Nephron (organoid): Measurements from ENCODE around the gene CRABP2.

ENCODE experiments used
- H3K27ac Mint-ChIP-seq, 3 experiments: 2 replicates each; pipeline ENCODE4 v1.8.0; 2020; ENCODE audit warnings: mixed read lengths in 3 of 3, mild to moderate bottlenecking in 2 of 3, moderate library complexity in 1 of 3
- H3K27me3 Mint-ChIP-seq: 2 replicates; pipeline ENCODE4 v1.8.0; 2021; ENCODE audit warnings: low read depth, mild to moderate bottlenecking, moderate library complexity, mixed read lengths
- H3K36me3 Mint-ChIP-seq: 2 replicates; pipeline ENCODE4 v1.8.0; 2020; ENCODE audit warnings: low read depth, mixed read lengths
- H3K4me1 Mint-ChIP-seq: 2 replicates; pipeline ENCODE4 v1.8.0; 2020; ENCODE audit warnings: mixed read lengths
- H3K4me3 Mint-ChIP-seq, 3 experiments: 2 replicates each; pipeline ENCODE4 v1.8.0; 2020; ENCODE audit warnings: mild to moderate bottlenecking in 3 of 3, mixed read lengths in 3 of 3, moderate library complexity in 2 of 3
- H3K9me3 Mint-ChIP-seq: 2 replicates; pipeline ENCODE4 v1.8.0; 2020; ENCODE audit warnings: mixed read lengths
- CTCF ChIP-seq, 3 experiments: fragments of 200-600 bp; sonication (generic); IDR thresholded peaks; one replicate each; pipeline ENCODE4 v1.5.0; 2021; ENCODE audit warnings: antibody characterized with exemption in 3 of 3; ENCODE audit not compliant: unreplicated experiment in 3 of 3

Gene CRABP2

GRCh38 chr1:156658496-156658895 lies 46.9 kb downstream of the CRABP2 start:
- no peak overlapping the region for H3K27ac Mint-ChIP-seq
- no peaks in the 10 kb centered on the region for H3K36me3 Mint-ChIP-seq
- H3K4me3 Mint-ChIP-seq, result peak overlapping the region in 1 of 3 experiments; percentile 22
- TF ChIP-seq CTCF (IDR thresholded peaks at IDR 0.05; ENCODE audit: unreplicated experiment in 3 of 3), result no peak
- peaks cover 56% of the 10 kb centered on the region for H3K27me3 Mint-ChIP-seq
- no peaks in the 10 kb centered on the region for H3K9me3 Mint-ChIP-seq
- H3K4me1 Mint-ChIP-seq, result peaks cover 51% of the 10 kb centered on the region

- Mint-ChIP-seq H3K9me3 (no peaks in the 10 kb centered on the region), H3K36me3 (no peaks in the 10 kb centered on the region), H3K27ac (no peak overlapping the region), H3K4me1 (peaks cover 45% of the 10 kb centered on the region), H3K27me3 (peaks cover 60% of the 10 kb centered on the region), H3K4me3 (peak overlapping the region; percentile 72 to 75 (median 73))
- peak in 1 of 3 experiments; percentile 7 for TF ChIP-seq CTCF (IDR thresholded peaks at IDR 0.05; ENCODE audit: unreplicated experiment in 3 of 3)
Observed at GRCh38 chr1:156657741-156658319, 47.6 kb downstream of the CRABP2 start.

GRCh38 chr1:156656806-156657740 lies 48.3 kb downstream of the CRABP2 start:
- no peaks in the 10 kb centered on the region for H3K36me3 Mint-ChIP-seq
- H3K4me1 Mint-ChIP-seq, result peaks cover 37% of the 10 kb centered on the region
- H3K9me3 Mint-ChIP-seq, result no peaks in the 10 kb centered on the region
- peak overlapping the region; percentile 72 to 75 (median 73) for H3K4me3 Mint-ChIP-seq
- H3K27ac Mint-ChIP-seq, result no peak overlapping the region
- peak; percentile 94 to 97 (median 96) for TF ChIP-seq CTCF (IDR thresholded peaks at IDR 0.05; ENCODE audit: unreplicated experiment in 3 of 3)
- peaks cover 65% of the 10 kb centered on the region for H3K27me3 Mint-ChIP-seq

- H3K27me3 Mint-ChIP-seq, result peaks cover 75% of the 10 kb centered on the region
- no peaks in the 10 kb centered on the region for H3K36me3 Mint-ChIP-seq
- TF ChIP-seq CTCF (IDR thresholded peaks at IDR 0.05; ENCODE audit: unreplicated experiment in 3 of 3), result no peak
- H3K4me3 Mint-ChIP-seq, result no peak overlapping the region
- H3K4me1 Mint-ChIP-seq, result peaks cover 26% of the 10 kb centered on the region
- no peak overlapping the region for H3K27ac Mint-ChIP-seq
- no peaks in the 10 kb centered on the region for H3K9me3 Mint-ChIP-seq
Observed at GRCh38 chr1:156655904-156656516, 49.4 kb downstream of the CRABP2 start.

- no peaks in the 10 kb centered on the region for H3K9me3 Mint-ChIP-seq
- no peaks in the 10 kb centered on the region for H3K36me3 Mint-ChIP-seq
- peaks cover 82% of the 10 kb centered on the region for H3K27me3 Mint-ChIP-seq
- no peak overlapping the region for H3K4me3 Mint-ChIP-seq
- H3K27ac Mint-ChIP-seq, result no peak overlapping the region
- H3K4me1 Mint-ChIP-seq, result peaks cover 20% of the 10 kb centered on the region
- no peak for TF ChIP-seq CTCF (IDR thresholded peaks at IDR 0.05; ENCODE audit: unreplicated experiment in 3 of 3)
Observed at GRCh38 chr1:156655151-156655903, 50.1 kb downstream of the CRABP2 start.
